Measurements from ENCODE around the gene NCOA3.

The NCOA3 gene

DNA sequence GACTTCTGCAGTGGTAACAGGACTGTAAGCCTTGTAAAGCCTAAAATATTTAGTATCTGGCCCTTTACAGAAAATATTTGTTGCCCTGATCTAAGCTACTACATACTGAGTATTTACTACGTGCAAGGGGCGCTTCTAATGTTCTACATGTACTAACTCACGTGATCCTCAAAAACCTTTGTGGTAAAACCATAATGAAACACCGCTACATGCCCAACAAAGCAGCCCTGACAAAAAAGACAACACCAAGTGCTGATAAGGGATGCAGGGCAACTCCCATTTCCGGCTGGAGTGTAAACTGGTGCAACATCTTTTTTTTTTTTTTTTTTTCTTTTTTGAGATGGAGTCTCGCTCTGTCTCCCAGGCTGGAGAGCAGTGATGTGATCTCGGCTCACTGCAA, 198.6 kb downstream of the NCOA3 start:
- in situ Hi-C loops (cut with HindIII; ENCODE audit: low sequenced_read_pairs) = loop anchor here (5.0 kb wide), 1 partner anchor 38 kb away; no protein-coding TSS in a partner anchor

- in situ Hi-C loops (cut with HindIII; ENCODE audit: low sequenced_read_pairs) = loop anchor here (5.0 kb wide), 1 partner anchor 39 kb away; no protein-coding TSS in a partner anchor
These were observed 199.9 kb downstream of the NCOA3 start for GRCh38 chr20:47701612-47702011.

DNA sequence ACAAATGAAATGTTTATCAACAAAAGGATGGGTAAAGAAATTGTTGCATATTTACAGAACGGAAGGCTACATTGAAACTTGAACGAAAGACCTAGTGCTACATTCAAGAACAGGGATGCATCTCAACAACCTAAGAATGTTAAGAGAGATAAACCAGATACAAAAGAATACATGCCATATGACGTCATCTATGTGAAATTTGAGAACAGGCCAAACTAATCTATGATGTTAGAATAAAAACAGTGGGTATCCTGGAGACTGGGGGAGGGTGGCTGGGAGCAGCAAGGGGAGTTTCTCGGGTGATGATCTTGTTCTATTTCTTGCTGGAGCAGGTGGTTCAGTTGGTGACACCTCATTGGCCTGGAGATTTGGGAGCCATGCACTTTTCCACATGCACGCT, 202.1 kb downstream of the NCOA3 start:
- in situ Hi-C loops (cut with HindIII; ENCODE audit: low sequenced_read_pairs) = loop anchor here (5.0 kb wide), 1 partner anchor 41 kb away; no protein-coding TSS in a partner anchor

DNA sequence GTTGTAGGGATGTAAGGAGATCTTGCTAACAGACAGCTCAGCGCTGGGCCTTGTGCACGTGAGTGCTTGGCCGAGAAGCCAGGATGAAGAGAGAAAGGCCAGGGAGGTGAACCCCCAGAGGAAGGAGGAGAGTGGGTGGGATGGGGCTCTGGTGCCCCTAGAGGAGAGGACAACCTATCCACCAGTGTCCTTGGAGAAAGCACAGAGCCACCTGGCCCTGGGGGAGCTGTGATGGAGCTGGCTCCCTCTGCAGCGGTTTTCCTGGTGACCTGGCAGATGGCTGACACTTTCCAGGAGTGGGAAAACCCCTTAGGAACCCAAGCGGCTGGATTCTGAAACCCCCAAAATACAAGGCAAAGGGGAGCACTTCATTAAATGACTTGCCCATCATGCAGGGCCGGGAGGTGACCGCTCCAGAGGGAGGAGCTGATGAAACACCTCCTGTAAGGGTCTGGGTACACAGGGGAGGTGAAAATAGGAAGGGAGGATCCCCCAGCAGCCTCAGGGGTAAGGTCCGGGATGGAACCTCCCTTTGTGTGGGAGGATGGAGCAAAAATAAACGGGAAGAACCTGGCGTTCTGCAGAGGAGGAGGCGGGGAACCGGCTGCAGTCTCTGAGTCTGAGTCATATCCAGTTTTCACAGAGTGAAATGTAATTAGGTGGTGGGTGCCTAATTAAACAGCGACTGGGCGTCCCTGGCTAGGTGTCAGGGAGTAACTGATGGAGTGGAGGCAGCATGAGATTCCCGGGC, 203.2 kb downstream of the NCOA3 start:
- in situ Hi-C loops (cut with HindIII; ENCODE audit: low sequenced_read_pairs) = loop anchor here (5.0 kb wide), 1 partner anchor 43 kb away; no protein-coding TSS in a partner anchor

- in situ Hi-C loops (cut with HindIII; ENCODE audit: low sequenced_read_pairs) = no loop called here
These were observed 203.8 kb downstream of the NCOA3 start for GRCh38 chr20:47705497-47705856.

DNA sequence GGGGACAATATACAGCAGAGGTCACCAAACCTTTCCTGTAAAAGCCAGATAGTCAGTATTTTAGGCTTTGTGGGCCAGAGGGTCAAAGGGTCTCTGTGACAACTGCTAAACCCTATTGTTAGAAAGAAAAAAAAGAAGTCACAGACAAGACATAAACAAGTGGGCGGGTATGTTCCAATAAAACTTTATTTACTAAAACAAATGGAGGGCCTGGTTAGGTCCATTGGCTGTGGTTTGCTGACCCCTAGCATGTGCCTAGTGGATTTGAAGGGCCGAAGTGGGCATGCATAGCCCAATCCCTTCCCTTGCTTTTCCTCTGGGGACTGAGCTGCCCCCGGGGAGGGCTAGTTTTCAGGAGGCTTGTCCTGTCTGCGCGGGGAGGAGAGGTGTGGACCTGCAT, 204.7 kb downstream of the NCOA3 start:
- in situ Hi-C loops (cut with HindIII; ENCODE audit: low sequenced_read_pairs) = no loop called here
